ENCODE measurements around the gene SLC30A7. TPM values are rescaled to one million over a fixed set of nuclear protein-coding genes. Genes with fewer than 3 reads are reported as not detected.

The SLC30A7 gene
- total and polyA plus RNA-seq, 2 of the 13 experiments (the other 11 are each of a cell fraction or from before 2014, with no cell fraction given) = 8.3 to 40.8 TPM

- peak; percentile 72 for TF ChIP-seq ZNF687 (CRISPR knock-in tag; IDR thresholded peaks at IDR 0.05)
- 0 out of 2 replicates have a peak, but pooled peaks have one; percentile 38 for TF ChIP-seq ZSCAN9 (CRISPR knock-in tag; IDR thresholded peaks at IDR 0.05; ENCODE audit: borderline replicate concordance)
- no peak for TF ChIP-seq ZNF260 (CRISPR knock-in tag; IDR thresholded peaks at IDR 0.05; ENCODE audit: borderline replicate concordance, low read depth)
- no peak for TF ChIP-seq MEF2D (CRISPR knock-in tag; IDR thresholded peaks at IDR 0.05)
- TF ChIP-seq, protein P1, sequence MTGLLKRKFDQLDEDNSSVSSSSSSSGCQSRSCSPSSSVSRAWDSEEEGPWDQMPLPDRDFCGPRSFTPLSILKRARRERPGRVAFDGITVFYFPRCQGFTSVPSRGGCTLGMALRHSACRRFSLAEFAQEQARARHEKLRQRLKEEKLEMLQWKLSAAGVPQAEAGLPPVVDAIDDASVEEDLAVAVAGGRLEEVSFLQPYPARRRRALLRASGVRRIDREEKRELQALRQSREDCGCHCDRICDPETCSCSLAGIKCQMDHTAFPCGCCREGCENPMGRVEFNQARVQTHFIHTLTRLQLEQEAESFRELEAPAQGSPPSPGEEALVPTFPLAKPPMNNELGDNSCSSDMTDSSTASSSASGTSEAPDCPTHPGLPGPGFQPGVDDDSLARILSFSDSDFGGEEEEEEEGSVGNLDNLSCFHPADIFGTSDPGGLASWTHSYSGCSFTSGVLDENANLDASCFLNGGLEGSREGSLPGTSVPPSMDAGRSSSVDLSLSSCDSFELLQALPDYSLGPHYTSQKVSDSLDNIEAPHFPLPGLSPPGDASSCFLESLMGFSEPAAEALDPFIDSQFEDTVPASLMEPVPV (CRISPR knock-in tag; IDR thresholded peaks at IDR 0.05) = no peak
- TF ChIP-seq, protein P2, sequence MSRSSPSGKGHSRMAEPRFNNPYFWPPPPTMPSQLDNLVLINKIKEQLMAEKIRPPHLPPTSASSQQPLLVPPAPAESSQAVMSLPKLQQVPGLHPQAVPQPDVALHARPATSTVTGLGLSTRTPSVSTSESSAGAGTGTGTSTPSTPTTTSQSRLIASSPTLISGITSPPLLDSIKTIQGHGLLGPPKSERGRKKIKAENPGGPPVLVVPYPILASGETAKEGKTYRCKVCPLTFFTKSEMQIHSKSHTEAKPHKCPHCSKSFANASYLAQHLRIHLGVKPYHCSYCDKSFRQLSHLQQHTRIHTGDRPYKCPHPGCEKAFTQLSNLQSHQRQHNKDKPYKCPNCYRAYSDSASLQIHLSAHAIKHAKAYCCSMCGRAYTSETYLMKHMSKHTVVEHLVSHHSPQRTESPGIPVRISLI (CRISPR knock-in tag; IDR thresholded peaks at IDR 0.05; ENCODE audit: borderline replicate concordance) = peak; percentile 58; the same call in 1 of the 2 replicates
- no peak for TF ChIP-seq NR2F6 (IDR thresholded peaks at IDR 0.05)
- TF ChIP-seq NR2F6 (CRISPR knock-in tag; IDR thresholded peaks at IDR 0.05) = no peak; the same call in 1 of the 2 replicates
- TF ChIP-seq SSRP1 (CRISPR knock-in tag; IDR thresholded peaks at IDR 0.05) = no peak
- TF ChIP-seq ZBTB25 (CRISPR knock-in tag; IDR thresholded peaks at IDR 0.05) = peak; percentile 48; the same call in 1 of the 2 replicates
- no peak for TF ChIP-seq ZNF136 (CRISPR knock-in tag; IDR thresholded peaks at IDR 0.05; ENCODE audit: low read depth)
- TF ChIP-seq ISL2 (CRISPR knock-in tag; IDR thresholded peaks at IDR 0.05) = peak; percentile 26; the same call in 1 of the 2 replicates
- no peak for TF ChIP-seq HOXA9 (CRISPR knock-in tag; IDR thresholded peaks at IDR 0.05; ENCODE audit: borderline replicate concordance)
- no peak for TF ChIP-seq HNRNPH1 (optimal IDR thresholded peaks at IDR 0.05; ENCODE audit: low read depth, low read length)
- peak; percentile 76 for TF ChIP-seq ZNF350 (CRISPR knock-in tag; IDR thresholded peaks at IDR 0.05; ENCODE audit: borderline replicate concordance, low read depth)
- peak; percentile 39; the same call in 1 of the 2 replicates for TF ChIP-seq ZNF772 (CRISPR knock-in tag; IDR thresholded peaks at IDR 0.05)
- no peak for TF ChIP-seq HNRNPLL (IDR thresholded peaks at IDR 0.05; ENCODE audit: low read depth, low read length, poor library complexity, severe bottlenecking)
- no peak for TF ChIP-seq ZSCAN22 (CRISPR knock-in tag; IDR thresholded peaks at IDR 0.05)
- no peak for TF ChIP-seq MED8 (CRISPR knock-in tag; IDR thresholded peaks at IDR 0.05; ENCODE audit: insufficient replicate concordance)
- TF ChIP-seq ZNF652 (CRISPR knock-in tag; IDR thresholded peaks at IDR 0.05; ENCODE audit: borderline replicate concordance, low read depth) = no peak
These were observed 1.0 kb upstream of the SLC30A7 start, which contains the start of gene EXTL2 (continued) for GRCh38 chr1:100894603-100895539.
